Measurements from ENCODE around the gene MAST4.

Gene MAST4

GRCh38 chr5:67144183-67144639 lies 548.0 kb downstream of the MAST4 start:
- no peak for FAIRE-seq
- DNase-seq (ENCODE audit: low spot score) = no peak

- DNase-seq (ENCODE audit: low spot score) (no peak), FAIRE-seq (no peak)
Observed at GRCh38 chr5:67146574-67146973, 550.4 kb downstream of the MAST4 start.

- FAIRE-seq = no peak
- DNase-seq (ENCODE audit: low spot score) = no peak
Observed at GRCh38 chr5:67146981-67147380, 550.8 kb downstream of the MAST4 start.

- no peak for DNase-seq (ENCODE audit: low spot score)
- FAIRE-seq = no peak
Observed at GRCh38 chr5:67147760-67148159, 551.6 kb downstream of the MAST4 start.

- FAIRE-seq (no peak), DNase-seq (ENCODE audit: low spot score) (no peak)
Observed at GRCh38 chr5:67149057-67149950, 553.1 kb downstream of the MAST4 start.

GRCh38 chr5:67149951-67150523 lies 553.8 kb downstream of the MAST4 start:
- DNase-seq (ENCODE audit: low spot score) (no peak), FAIRE-seq (no peak)

GRCh38 chr5:67152400-67152799 lies 556.2 kb downstream of the MAST4 start:
- DNase-seq (ENCODE audit: low spot score) (no peak), FAIRE-seq (no peak)

- DNase-seq (ENCODE audit: low spot score) = no peak
- no peak for FAIRE-seq
Observed at GRCh38 chr5:67153292-67153691, 557.1 kb downstream of the MAST4 start.

GRCh38 chr5:67154556-67155206 lies 558.5 kb downstream of the MAST4 start:
- FAIRE-seq (no peak), DNase-seq (ENCODE audit: low spot score) (no peak)

- DNase-seq (ENCODE audit: low spot score) (peak; percentile 44), FAIRE-seq (peak; percentile 48)
Observed at GRCh38 chr5:67156976-67157583, 560.9 kb downstream of the MAST4 start.

- FAIRE-seq = no peak
- DNase-seq (ENCODE audit: low spot score) = no peak
Observed at GRCh38 chr5:67160272-67160671, 564.1 kb downstream of the MAST4 start.

GRCh38 chr5:67160985-67161384 lies 564.8 kb downstream of the MAST4 start:
- no peak for FAIRE-seq

GRCh38 chr5:67161767-67162166 lies 565.6 kb downstream of the MAST4 start:
- DNase-seq (ENCODE audit: low spot score) (no peak), FAIRE-seq (no peak)

More at GRCh38 chr5:67160985-67161384, 564.8 kb downstream of the MAST4 start:
- DNase-seq (ENCODE audit: low spot score) = peak; percentile 66

- DNase-seq (ENCODE audit: low spot score) = no peak
- FAIRE-seq = no peak
Observed at GRCh38 chr5:67163231-67163756, 567.1 kb downstream of the MAST4 start.

- DNase-seq (ENCODE audit: low spot score) (no peak), FAIRE-seq (no peak)
Observed at GRCh38 chr5:67163863-67164595, 567.8 kb downstream of the MAST4 start.

GRCh38 chr5:67164856-67165525 lies 568.8 kb downstream of the MAST4 start:
- DNase-seq (ENCODE audit: low spot score) = no peak

GRCh38 chr5:67165526-67166459 lies 569.6 kb downstream of the MAST4 start:
- FAIRE-seq (peak; percentile 5), DNase-seq (ENCODE audit: low spot score) (peak; percentile 79)

More at GRCh38 chr5:67164856-67165525, 568.8 kb downstream of the MAST4 start:
- no peak for FAIRE-seq

- no peak for DNase-seq (ENCODE audit: low spot score)
- FAIRE-seq = no peak
Observed at GRCh38 chr5:67166460-67167285, 570.5 kb downstream of the MAST4 start.
